Ramos (cell line): ENCODE measurements around the gene TWIST2.

Source experiments
- in situ Hi-C: fragments of 300-500 bp; cut with MboI; formaldehyde crosslinking; loops from one replicate; pipeline ENCODE4 v1.14.3; 2022; ENCODE audit warnings: low sequenced_read_pairs; ENCODE audit not compliant: unreplicated experiment

Gene TWIST2

DNA sequence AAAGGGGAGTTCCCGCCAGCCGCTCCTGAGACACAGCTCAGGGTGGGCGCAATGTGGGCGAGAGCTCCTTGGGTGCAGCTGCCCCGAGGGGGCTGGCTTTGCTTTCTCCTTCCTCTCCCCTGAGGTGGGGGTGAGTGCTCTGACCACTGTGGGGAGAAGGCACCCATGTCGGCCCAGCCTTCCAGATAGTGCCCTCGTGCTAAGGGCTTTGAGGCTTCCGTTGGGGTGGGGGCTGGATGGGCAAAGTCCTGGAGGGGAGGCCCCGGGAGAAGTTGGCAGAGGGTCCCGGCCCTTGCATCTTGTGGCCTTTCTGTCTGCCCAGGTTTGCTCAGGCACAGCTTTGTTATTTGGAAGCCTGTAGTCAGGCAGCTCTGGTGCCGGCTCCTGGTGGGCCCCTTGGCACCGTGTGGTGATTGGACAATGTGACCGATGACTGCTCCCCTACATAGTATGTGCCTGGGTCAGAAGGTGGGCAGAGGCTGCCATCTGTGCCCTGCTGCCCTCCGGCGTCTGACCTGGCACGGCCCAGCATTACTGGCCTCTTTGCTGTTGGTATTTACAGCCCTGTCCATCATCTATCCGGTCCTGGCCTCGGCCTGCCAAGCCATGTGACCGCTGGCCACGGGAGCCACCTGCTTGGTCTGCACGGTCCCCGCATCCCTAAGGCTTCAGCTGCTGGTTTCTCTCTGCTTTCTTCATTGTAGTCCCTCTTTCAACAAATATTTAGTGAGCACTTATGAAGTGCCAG, 50.8 kb downstream of the TWIST2 start:
- in situ Hi-C loops: no loop called here

DNA sequence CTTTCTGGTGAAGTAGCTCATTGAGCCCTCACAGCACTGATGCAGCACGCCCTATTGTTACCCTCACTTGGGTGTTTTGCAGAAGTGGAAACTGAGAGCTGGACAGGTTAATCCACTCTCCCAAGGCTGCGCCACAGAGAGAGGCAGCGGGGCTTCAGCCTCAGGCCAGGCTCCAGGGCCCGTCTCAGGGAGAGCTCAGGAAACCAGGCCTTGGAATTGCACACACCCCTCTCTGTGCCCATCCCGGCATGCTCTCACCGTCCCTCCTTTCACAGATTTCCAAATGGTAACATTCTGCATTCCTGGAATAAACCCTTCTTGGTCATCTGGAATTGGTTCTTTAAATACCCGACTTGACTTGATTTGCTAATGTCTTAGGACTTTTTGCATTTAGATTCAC, 51.5 kb downstream of the TWIST2 start:
- in situ Hi-C loops: no loop called here

- in situ Hi-C loops: no loop called here
Observed at GRCh38 chr2:238900511-238900910, 52.6 kb downstream of the TWIST2 start.

- in situ Hi-C loops: no loop called here
Observed at GRCh38 chr2:238901461-238902057, 53.7 kb downstream of the TWIST2 start.

DNA sequence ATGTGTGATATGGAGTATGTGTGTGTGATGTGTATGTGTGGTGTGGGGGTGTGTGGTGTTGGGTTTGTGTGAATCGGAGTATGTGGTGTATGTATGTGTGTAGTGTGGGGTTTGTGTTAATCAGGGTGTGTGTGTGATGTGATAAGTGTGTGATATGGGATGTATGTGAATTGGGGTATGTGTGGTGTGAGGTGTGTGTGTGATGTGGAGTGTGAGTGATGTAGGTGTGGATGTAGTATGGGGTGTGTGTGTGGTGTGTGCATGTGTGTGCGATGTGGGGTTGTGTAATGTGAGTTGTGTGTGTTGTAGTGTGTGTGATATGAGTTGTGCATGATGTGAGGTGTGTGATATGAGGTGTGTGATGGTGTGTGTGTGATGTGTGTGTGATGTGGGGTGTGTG, 54.4 kb downstream of the TWIST2 start:
- in situ Hi-C loops: no loop called here

GRCh38 chr2:238903141-238903540, 55.3 kb downstream of the TWIST2 start:
- in situ Hi-C loops: no loop called here

DNA sequence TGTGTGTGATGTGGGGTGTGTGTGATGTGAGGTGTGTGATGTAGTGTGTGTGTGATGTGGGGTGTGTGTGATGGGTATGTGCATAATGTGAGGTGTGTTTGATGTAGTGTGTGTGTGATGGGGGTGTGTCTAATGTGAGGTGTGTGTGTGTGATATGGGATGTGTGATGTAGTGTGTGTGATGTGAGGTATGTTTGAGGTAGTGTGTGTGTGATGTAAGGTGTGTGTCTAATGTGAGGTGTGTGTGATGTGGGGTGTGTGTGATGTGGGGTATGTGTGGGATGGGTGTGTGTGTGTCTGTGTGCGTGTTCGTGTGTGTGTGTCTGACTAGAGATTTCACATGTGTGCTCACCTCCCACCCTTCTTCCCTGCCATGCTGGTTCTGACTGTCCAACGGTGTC, 56.3 kb downstream of the TWIST2 start:
- in situ Hi-C loops: no loop called here

- in situ Hi-C loops: no loop called here
Observed at GRCh38 chr2:238904716-238905115, 56.8 kb downstream of the TWIST2 start.

GRCh38 chr2:238905224-238905623, 57.3 kb downstream of the TWIST2 start:
- in situ Hi-C loops: no loop called here

DNA sequence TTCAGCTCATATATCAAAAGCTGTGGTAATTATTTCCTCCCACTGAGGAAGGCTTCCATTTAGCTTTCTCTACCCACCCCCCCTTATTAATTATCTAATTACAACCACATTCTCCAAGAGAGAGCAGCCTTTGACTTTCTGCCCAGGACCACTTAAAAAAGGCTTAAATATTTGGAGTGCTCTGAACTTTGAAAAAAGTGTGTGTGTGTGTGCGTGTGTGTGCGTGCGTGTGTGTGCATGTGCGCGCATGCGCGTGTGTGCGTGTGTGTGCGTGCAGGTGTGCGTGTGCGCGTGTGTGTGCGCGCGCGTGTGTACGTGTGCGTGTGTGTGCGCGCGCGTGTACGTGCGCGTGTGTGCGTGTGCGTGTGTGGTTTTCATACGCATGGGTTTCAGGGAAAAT, 57.8 kb downstream of the TWIST2 start:
- in situ Hi-C loops: no loop called here

- in situ Hi-C loops: no loop called here
Observed at GRCh38 chr2:238906254-238906935, 58.5 kb downstream of the TWIST2 start.

- in situ Hi-C loops: no loop called here
Observed at GRCh38 chr2:238906936-238907716, 59.2 kb downstream of the TWIST2 start.

GRCh38 chr2:238907717-238908173, 59.9 kb downstream of the TWIST2 start:
- in situ Hi-C loops: no loop called here

- in situ Hi-C loops: no loop called here
Observed at GRCh38 chr2:238908960-238909951, 61.4 kb downstream of the TWIST2 start.

- in situ Hi-C loops: no loop called here
Observed at GRCh38 chr2:238910751-238911351, 63.0 kb downstream of the TWIST2 start.

- in situ Hi-C loops: no loop called here
Observed at GRCh38 chr2:238911376-238912227, 63.7 kb downstream of the TWIST2 start.

- in situ Hi-C loops: no loop called here
Observed at GRCh38 chr2:238912228-238912915, 64.5 kb downstream of the TWIST2 start.
